ENCODE results near the gene JARID2.

- TF ChIP-seq, protein P1, sequence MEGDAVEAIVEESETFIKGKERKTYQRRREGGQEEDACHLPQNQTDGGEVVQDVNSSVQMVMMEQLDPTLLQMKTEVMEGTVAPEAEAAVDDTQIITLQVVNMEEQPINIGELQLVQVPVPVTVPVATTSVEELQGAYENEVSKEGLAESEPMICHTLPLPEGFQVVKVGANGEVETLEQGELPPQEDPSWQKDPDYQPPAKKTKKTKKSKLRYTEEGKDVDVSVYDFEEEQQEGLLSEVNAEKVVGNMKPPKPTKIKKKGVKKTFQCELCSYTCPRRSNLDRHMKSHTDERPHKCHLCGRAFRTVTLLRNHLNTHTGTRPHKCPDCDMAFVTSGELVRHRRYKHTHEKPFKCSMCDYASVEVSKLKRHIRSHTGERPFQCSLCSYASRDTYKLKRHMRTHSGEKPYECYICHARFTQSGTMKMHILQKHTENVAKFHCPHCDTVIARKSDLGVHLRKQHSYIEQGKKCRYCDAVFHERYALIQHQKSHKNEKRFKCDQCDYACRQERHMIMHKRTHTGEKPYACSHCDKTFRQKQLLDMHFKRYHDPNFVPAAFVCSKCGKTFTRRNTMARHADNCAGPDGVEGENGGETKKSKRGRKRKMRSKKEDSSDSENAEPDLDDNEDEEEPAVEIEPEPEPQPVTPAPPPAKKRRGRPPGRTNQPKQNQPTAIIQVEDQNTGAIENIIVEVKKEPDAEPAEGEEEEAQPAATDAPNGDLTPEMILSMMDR (IDR thresholded peaks at IDR 0.05; ENCODE audit: insufficient read depth, low read depth, low read length), result no peak
- no peak for TF ChIP-seq EZH2 (IDR thresholded peaks at IDR 0.05; ENCODE audit: insufficient read depth, low read length)
Observed at GRCh38 chr6:15404685-15404980, 158.8 kb downstream of the JARID2 start.
